Transverse colon (tissue), 4 donors: Measurements from ENCODE around the gene LTBP4. TPM values are rescaled to one million over a fixed set of nuclear protein-coding genes. Genes with fewer than 3 reads are reported as not detected.

Source experiments
- DNase-seq: peaks from one replicate; pipeline ENCODE4 v3.0.0-alpha.2; 2019
- H3K27ac ChIP-seq, 4 donors: fragments of 200-600 bp; sonication (generic); 2 replicates each; pipeline ENCODE4 v1.5.1; 2016 to 2018; ENCODE audit warnings: inconsistent platforms in 4 of 4
- H3K27me3 ChIP-seq: fragments of 200-600 bp; sonication (generic); 2 replicates; pipeline ENCODE4 v1.5.1; 2017; ENCODE audit warnings: inconsistent platforms
- H3K36me3 ChIP-seq, 4 donors: fragments of 200-600 bp; sonication (generic); 2 replicates each; pipeline ENCODE4 v1.5.1; 2017 to 2019; ENCODE audit warnings: inconsistent platforms in 4 of 4
- H3K4me1 ChIP-seq, 4 donors: fragments of 200-600 bp; sonication (generic); 2 replicates each; pipeline ENCODE4 v1.5.1; 2017 to 2020; ENCODE audit warnings: inconsistent platforms in 4 of 4
- H3K4me3 ChIP-seq, 4 donors: fragments of 200-600 bp; sonication (generic); 1 replicate in 1 of 4; 2 replicates in 3 of 4; pipeline versions ENCODE4 v1.5.1 to v1.6.1; 2017 to 2019; ENCODE audit warnings: inconsistent platforms in 4 of 4
- H3K9me3 ChIP-seq, 2 donors: fragments of 200-600 bp; sonication (generic); 2 replicates each; pipeline ENCODE4 v1.5.1; 2017 to 2019; ENCODE audit warnings: inconsistent platforms in 2 of 2
- CTCF ChIP-seq, 5 experiments: fragments of 200-600 bp in 3 of 5; fragments of 450-650 bp in 2 of 5; sonication (generic) in 3 of 5; IDR thresholded peaks; 1 replicate in 2 of 5; 2 replicates in 3 of 5; pipeline ENCODE4 v1.5.1; 2016 to 2017; ENCODE audit warnings: antibody characterized with exemption in 5 of 5, inconsistent platforms in 3 of 5, mild to moderate bottlenecking in 2 of 5, moderate library complexity in 1 of 5
- EP300 ChIP-seq: sonication (generic); formaldehyde crosslinking; IDR thresholded peaks from one replicate; pipeline ENCODE4 v1.6.1; 2017; ENCODE audit warnings: antibody characterized with exemption, low read depth
- POLR2A ChIP-seq: fragments of 450-650 bp; IDR thresholded peaks from one replicate; pipeline ENCODE4 v1.6.1; 2016; ENCODE audit warnings: antibody characterized with exemption, mild to moderate bottlenecking, moderate library complexity
- POLR2AphosphoS5 ChIP-seq, 3 donors: sonication (generic); formaldehyde crosslinking; IDR thresholded peaks; one replicate each; pipeline ENCODE4 v1.6.1; 2016; ENCODE audit warnings: antibody characterized with exemption in 3 of 3
- WGBS, 2 donors: methylation state at CpG; one replicate each; pipeline ENCODE4 v1.1.5; 2018; ENCODE audit warnings: low coverage in 1 of 2; 5-methylcytosine and 5-hydroxymethylcytosine counted together
- in situ Hi-C, 4 donors: fragments of 200-750 bp; cut with MboI; loops; one replicate each; pipeline versions ENCODE4 v1.15.0 to v1.15.1; 2017; ENCODE audit warnings: low sequenced_read_pairs in 3 of 4, low pct_ligation_motif_present in 1 of 4, low pct_unique_long_range_greater_than_20kb in 1 of 4
- intact Hi-C: fragments of 100-400 bp; cut with DNase I; formaldehyde crosslinking; loops from one replicate; pipeline ENCODE4 v1.15.1; 2023; ENCODE audit warnings: low total_unique reads
- total RNA-seq, 4 donors: library from RNA; depleted of rRNA; stranded (reverse); fragments of >200 nt; gene quantifications; one replicate each; pipeline ENCODE4 v1.1.0, GENCODE V29; 2016

LTBP4 gene
- total RNA-seq, 4 donors from 2014 or later: 122 to 477 (median 253) TPM

GRCh38 chr19:40639638-40639982, 38.4 kb downstream of the LTBP4 start:
- Histone ChIP-seq H3K27ac (peak overlapping the region in 1 of 4 donors; percentile 58), H3K9me3 (no peaks in the 10 kb centered on the region), H3K4me3 (no peak overlapping the region), H3K4me1 (peaks cover 0 to 12% (median under 1%) of the 10 kb centered on the region in 4 donors), H3K27me3 (no peaks in the 10 kb centered on the region), H3K36me3 (no peaks in the 10 kb centered on the region)
- DNase-seq: no peak
- in situ Hi-C loops: loop anchor here in 1 of 4 donors (10.0 kb wide), 1 partner anchor 95 kb away; no protein-coding TSS in a partner anchor
- TF ChIP-seq CTCF (IDR thresholded peaks at IDR 0.05) (no peak), POLR2AphosphoS5 (IDR thresholded peaks at IDR 0.05) (no peak), POLR2A (no peak), EP300 (no peak)
- WGBS, 2 donors: 74 to 79% methylated on average over 3 to 6 of the region's 6 CpGs
- intact Hi-C loops: loop anchor here (10.0 kb wide), 1 partner anchor 115 kb away; no protein-coding TSS in a partner anchor

- Histone ChIP-seq H3K27me3 (no peaks in the 10 kb centered on the region), H3K27ac (peak overlapping the region; percentile 19 to 91 (median 56)), H3K4me3 (no peak overlapping the region), H3K4me1 (peaks cover 0 to 20% (median 4%) of the 10 kb centered on the region in 4 donors), H3K9me3 (no peaks in the 10 kb centered on the region), H3K36me3 (no peaks in the 10 kb centered on the region)
- intact Hi-C loops: no loop called here
- DNase-seq: no peak
- WGBS, 2 donors: 34% methylated on average over 5 of the region's 5 CpGs; no CpG with 5 or more reads in 1 of the 2 donors
- in situ Hi-C loops: no loop called here
- TF ChIP-seq EP300: no peak
- TF ChIP-seq POLR2AphosphoS5 (IDR thresholded peaks at IDR 0.05): no peak
- TF ChIP-seq CTCF (IDR thresholded peaks at IDR 0.05): no peak
- no peak for TF ChIP-seq POLR2A
Observed at GRCh38 chr19:40640744-40641143, 39.6 kb downstream of the LTBP4 start.

GRCh38 chr19:40641281-40641680, 40.1 kb downstream of the LTBP4 start:
- in situ Hi-C loops: no loop called here
- H3K9me3 ChIP-seq: no peaks in the 10 kb centered on the region

GRCh38 chr19:40642051-40642706, 41.0 kb downstream of the LTBP4 start:
- in situ Hi-C loops (no loop called here), intact Hi-C loops (no loop called here)
- 78 to 85% methylated on average over 9 to 18 of the region's 18 CpGs for WGBS, 2 donors
- Histone ChIP-seq H3K27me3 (no peaks in the 10 kb centered on the region), H3K36me3 (no peaks in the 10 kb centered on the region), H3K4me3 (no peak overlapping the region), H3K9me3 (no peaks in the 10 kb centered on the region), H3K27ac (peak overlapping the region; percentile 19 to 91 (median 56)), H3K4me1 (peaks cover 0 to 32% (median 9%) of the 10 kb centered on the region in 4 donors)
- DNase-seq: no peak
- TF ChIP-seq CTCF (IDR thresholded peaks at IDR 0.05) (no peak), POLR2A (no peak), EP300 (no peak), POLR2AphosphoS5 (IDR thresholded peaks at IDR 0.05) (no peak)

More at GRCh38 chr19:40641281-40641680, 40.1 kb downstream of the LTBP4 start:
- TF ChIP-seq CTCF (IDR thresholded peaks at IDR 0.05) (no peak), EP300 (no peak), POLR2AphosphoS5 (IDR thresholded peaks at IDR 0.05) (no peak), POLR2A (no peak)
- Histone ChIP-seq H3K36me3 (no peaks in the 10 kb centered on the region), H3K27ac (peak overlapping the region; percentile 19 to 91 (median 56)), H3K4me3 (no peak overlapping the region), H3K27me3 (no peaks in the 10 kb centered on the region), H3K4me1 (peaks cover 0 to 24% (median 4%) of the 10 kb centered on the region in 4 donors)
- no peak for DNase-seq
- intact Hi-C loops: no loop called here
- WGBS, 2 donors: 68% methylated on average over 7 of the region's 7 CpGs
